Right lobe of liver (tissue), 4 donors: Measurements from ENCODE around the gene CDKAL1.

Experiments used
- POLR2A ChIP-seq: fragments of 450-650 bp; IDR thresholded peaks from one replicate; pipeline ENCODE4 v1.6.1; 2017; ENCODE audit warnings: antibody characterized with exemption, mild to moderate bottlenecking
- TF ChIP-seq, protein P1 (sequence below), 4 donors: fragments of 200-600 bp in 3 of 4; fragments of 450-650 bp in 1 of 4; IDR thresholded peaks; one replicate each; pipeline versions ENCODE4 v1.5.1 to v1.8.0; 2016 to 2022; ENCODE audit warnings: antibody characterized with exemption in 4 of 4, mild to moderate bottlenecking in 2 of 4
- donor health status: DM: no; HTN: no; CAD: no.
- donor health status: DM: no; HTN: no; CAD: no.
- donor health status: DM: no; HTN: yes; CAD: no.

DNA sequence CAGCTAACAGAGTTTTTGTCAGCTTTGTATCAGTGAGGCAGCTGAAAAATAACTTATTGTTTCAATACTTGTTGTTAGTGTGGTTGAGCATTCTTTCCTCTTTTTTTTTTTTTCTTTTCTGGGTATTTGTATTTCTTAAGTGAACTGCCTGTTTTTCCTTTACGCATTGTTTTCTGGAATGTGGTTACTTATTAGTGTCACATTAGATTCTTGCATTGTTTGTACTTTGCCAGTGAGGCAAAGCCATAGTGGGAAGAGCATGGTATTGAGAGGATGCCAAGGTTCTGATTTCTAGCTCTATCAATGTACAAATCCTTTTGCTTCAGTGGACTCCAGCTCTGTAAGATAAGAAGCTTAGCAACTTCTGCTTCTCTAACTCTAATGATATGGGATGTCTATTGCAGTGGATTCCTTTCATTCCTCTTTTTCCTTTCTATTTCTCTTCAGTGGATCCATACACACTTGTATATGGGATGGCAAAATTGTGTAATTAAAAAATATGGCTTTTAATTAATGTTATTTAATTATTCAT, 3.9 kb downstream of the CDKAL1 start:
- TF ChIP-seq, protein P1, sequence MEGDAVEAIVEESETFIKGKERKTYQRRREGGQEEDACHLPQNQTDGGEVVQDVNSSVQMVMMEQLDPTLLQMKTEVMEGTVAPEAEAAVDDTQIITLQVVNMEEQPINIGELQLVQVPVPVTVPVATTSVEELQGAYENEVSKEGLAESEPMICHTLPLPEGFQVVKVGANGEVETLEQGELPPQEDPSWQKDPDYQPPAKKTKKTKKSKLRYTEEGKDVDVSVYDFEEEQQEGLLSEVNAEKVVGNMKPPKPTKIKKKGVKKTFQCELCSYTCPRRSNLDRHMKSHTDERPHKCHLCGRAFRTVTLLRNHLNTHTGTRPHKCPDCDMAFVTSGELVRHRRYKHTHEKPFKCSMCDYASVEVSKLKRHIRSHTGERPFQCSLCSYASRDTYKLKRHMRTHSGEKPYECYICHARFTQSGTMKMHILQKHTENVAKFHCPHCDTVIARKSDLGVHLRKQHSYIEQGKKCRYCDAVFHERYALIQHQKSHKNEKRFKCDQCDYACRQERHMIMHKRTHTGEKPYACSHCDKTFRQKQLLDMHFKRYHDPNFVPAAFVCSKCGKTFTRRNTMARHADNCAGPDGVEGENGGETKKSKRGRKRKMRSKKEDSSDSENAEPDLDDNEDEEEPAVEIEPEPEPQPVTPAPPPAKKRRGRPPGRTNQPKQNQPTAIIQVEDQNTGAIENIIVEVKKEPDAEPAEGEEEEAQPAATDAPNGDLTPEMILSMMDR (IDR thresholded peaks at IDR 0.05): no peak
- no peak for TF ChIP-seq POLR2A
